B cell (primary cell): Measurements from ENCODE around the gene BNIP5. TPM values are rescaled to one million over a fixed set of nuclear protein-coding genes. Genes with fewer than 3 reads are reported as not detected.

Source experiments
- ATAC-seq: fragments of 200-7000 bp; cut with Tn5 transposase; one replicate; pipeline ENCODE4 v1.10.0; 2021; ENCODE audit warnings: low read depth, mild to moderate bottlenecking, moderate number of reproducible peaks, moderate library complexity
- CTCF ChIA-PET: fragments of 350-600 bp; sonication (Branson Sonifier 250); formaldehyde crosslinking; loops from one replicate; lab custom pipeline; 2021; ENCODE audit warnings: antibody characterized with exemption, inconsistent platforms; lab: Charles Lee
- POLR2A ChIA-PET: fragments of 350-600 bp; sonication (Branson Sonifier 250); formaldehyde crosslinking; loops from one replicate; lab custom pipeline; 2021; ENCODE audit warnings: antibody characterized with exemption; lab: Charles Lee
- DNase-seq: peaks from one replicate; pipeline ENCODE4 v3.0.0; 2013
- H2AFZ ChIP-seq: 2 replicates; pipeline ENCODE4 v1.6.1; 2012; ENCODE audit warnings: mild to moderate bottlenecking, low read depth, low read length; ENCODE audit not compliant: insufficient read depth, poor library complexity, severe bottlenecking
- H3K27ac ChIP-seq, 2 donors: 1 replicate in 1 of 2; 2 replicates in 1 of 2; pipeline ENCODE4 v1.5.1; 2012 to 2013; ENCODE audit warnings: low read length in 2 of 2, mild to moderate bottlenecking in 2 of 2, moderate library complexity in 1 of 2
- H3K27me3 ChIP-seq, 4 experiments: fragments of 200-600 bp in 1 of 4; sonication (generic) in 1 of 4; replicated peaks in 1 of 4; 1 replicate in 2 of 4; 2 replicates in 2 of 4; pipeline versions ENCODE4 v1.6.1 to v1.7.0; 2013 to 2016; ENCODE audit warnings: low read length in 3 of 4, mild to moderate bottlenecking in 2 of 4, mixed read lengths in 1 of 4, moderate library complexity in 1 of 4; ENCODE audit not compliant: insufficient read depth in 4 of 4, control insufficient read depth in 3 of 4; ENCODE audit errors: control extremely low read depth in 1 of 4
- H3K36me3 ChIP-seq, 2 experiments: replicated peaks in 1 of 2; 1 replicate in 1 of 2; 2 replicates in 1 of 2; pipeline versions ENCODE4 v1.6.1 to v1.7.1; 2013; ENCODE audit warnings: low read length in 1 of 2; ENCODE audit not compliant: insufficient read depth in 2 of 2, control insufficient read depth in 1 of 2; ENCODE audit errors: control extremely low read depth in 1 of 2, extremely low read depth in 1 of 2
- H3K4me1 ChIP-seq, 2 donors: fragments of 200-600 bp in 1 of 2; sonication (generic) in 1 of 2; 1 replicate in 1 of 2; 2 replicates in 1 of 2; pipeline versions ENCODE4 v1.5.1 to v1.6.1; 2013 to 2017; ENCODE audit warnings: low read length in 2 of 2; ENCODE audit not compliant: control insufficient read depth in 2 of 2, insufficient read depth in 2 of 2
- H3K4me2 ChIP-seq: replicated peaks from 2 replicates; pipeline ENCODE3; 2012; ENCODE audit warnings: mild to moderate bottlenecking, low read depth, low read length; ENCODE audit not compliant: poor library complexity, severe bottlenecking
- H3K4me3 ChIP-seq, 5 experiments: fragments of 200-600 bp in 1 of 5; sonication (generic) in 1 of 5; 1 replicate in 3 of 5; 2 replicates in 2 of 5; pipeline versions ENCODE4 v1.5.1 to v1.7.0; 2011 to 2016; ENCODE audit warnings: low read length in 4 of 5, mild to moderate bottlenecking in 4 of 5, low read depth in 2 of 5, control low read depth in 1 of 5, moderate library complexity in 1 of 5; ENCODE audit not compliant: insufficient read depth in 1 of 5; ENCODE audit errors: control extremely low read depth in 1 of 5, extremely low read depth in 1 of 5
- H3K79me2 ChIP-seq: fragments of 200-600 bp; sonication (generic); one replicate; pipeline ENCODE4 v1.6.0; 2016; ENCODE audit warnings: low read length; ENCODE audit not compliant: control insufficient read depth, insufficient read depth
- H3K9ac ChIP-seq: fragments of 200-600 bp; sonication (generic); 2 replicates; pipeline ENCODE4 v1.6.1; 2017; ENCODE audit warnings: mild to moderate bottlenecking, low read length, moderate library complexity
- H3K9me3 ChIP-seq, 3 donors: one replicate each; pipeline versions ENCODE4 v1.6.1 to v1.7.1; 2013; ENCODE audit warnings: low read length in 2 of 3; ENCODE audit not compliant: control insufficient read depth in 2 of 3, insufficient read depth in 1 of 3; ENCODE audit errors: control extremely low read depth in 1 of 3
- H4K20me1 ChIP-seq: 2 replicates; pipeline ENCODE4 v1.6.0; 2012; ENCODE audit warnings: mild to moderate bottlenecking, low read length; ENCODE audit not compliant: insufficient read depth, control insufficient read depth, poor library complexity, severe bottlenecking
- H3K27ac Mint-ChIP-seq: one replicate; pipeline ENCODE4 v1.8.0; 2021; ENCODE audit warnings: mixed read lengths
- H3K27me3 Mint-ChIP-seq: one replicate; pipeline ENCODE4 v1.8.0; 2021; ENCODE audit warnings: mixed read lengths
- H3K4me1 Mint-ChIP-seq: one replicate; pipeline ENCODE4 v1.8.0; 2021; ENCODE audit warnings: mixed read lengths
- H3K4me3 Mint-ChIP-seq: one replicate; pipeline ENCODE4 v1.8.0; 2021; ENCODE audit warnings: mixed read lengths
- H3K9me3 Mint-ChIP-seq: one replicate; pipeline ENCODE4 v1.8.0; 2022; ENCODE audit warnings: mixed read lengths; ENCODE audit not compliant: insufficient read depth
- CTCF ChIP-seq: fragments of 200-600 bp; IDR thresholded peaks from one replicate; pipeline ENCODE4 v1.8.0; 2022; ENCODE audit warnings: antibody characterized with exemption, mild to moderate bottlenecking
- EZH2 ChIP-seq: IDR thresholded peaks from 2 replicates; pipeline ENCODE4 v1.6.1; 2012; ENCODE audit warnings: borderline replicate concordance, low read depth, mild to moderate bottlenecking, moderate library complexity, low read length; ENCODE audit not compliant: insufficient read depth, poor library complexity, severe bottlenecking
- WGBS: methylation state at CpG from one replicate; pipeline ENCODE4 v1.1.5; 2013; ENCODE audit warnings: missing lambda C conversion rate; ENCODE audit not compliant: insufficient coverage; 5-methylcytosine and 5-hydroxymethylcytosine counted together
- intact Hi-C: fragments of 100-400 bp; cut with micrococcal nuclease; formaldehyde crosslinking; loops from one replicate; pipeline ENCODE4 v1.10.0; 2022
- polyA plus RNA-seq: library from polyadenylated mRNA; depleted of rRNA; stranded (reverse); fragments of >200 nt; gene quantifications from 2 replicates; pipeline ENCODE4 v1.2.3, GENCODE V29; 2012
- total RNA-seq, 2 donors: library from RNA; stranded (reverse); fragments of 120-200 nt in 1 of 2; gene quantifications; 1 replicate in 1 of 2; 2 replicates in 1 of 2; pipeline versions ENCODE4 v1.2.3 to v1.2.4, GENCODE V29; 2013 to 2022

BNIP5 gene
- total and polyA plus RNA-seq, 2 donors (not counting 1 experiment from before 2014, with no cell fraction given) = 0.06 to 0.10 TPM

- Mint-ChIP-seq H3K27ac (no peak overlapping the region), H3K4me1 (peaks cover 22% of the 10 kb centered on the region), H3K4me3 (peak overlapping the region; percentile 13), H3K27me3 (no peaks in the 10 kb centered on the region), H3K9me3 (no peaks in the 10 kb centered on the region)
- H3K9me3 ChIP-seq = peaks cover 0 to 4% (median 0%) of the 10 kb centered on the region in 3 donors
- DNase-seq (peak; percentile 47), ATAC-seq (peak; percentile 58)
- H3K79me2 ChIP-seq = no peaks in the 10 kb centered on the region
- 7% methylated on average over 5 of the region's 8 CpGs for WGBS
- H3K4me3 ChIP-seq = no peak overlapping the region
- CTCF ChIA-PET = interaction anchor here (0.7 to 3.5 kb wide), 5 partner anchors 11 to 46 kb away, joined by 3 to 24 read pairs (median 3); no protein-coding TSS in a partner anchor
- POLR2A ChIA-PET = no interaction called here
- no peaks in the 10 kb centered on the region for H3K27me3 ChIP-seq
- no peak overlapping the region for H2AFZ ChIP-seq
- H4K20me1 ChIP-seq = no peaks in the 10 kb centered on the region
- intact Hi-C loops = no loop called here
- peak overlapping the region; percentile 52 for H3K4me2 ChIP-seq
- peak overlapping the region; percentile 40 for H3K9ac ChIP-seq
- TF ChIP-seq EZH2 (no peak), CTCF (no peak)
- no peak overlapping the region for H3K27ac ChIP-seq
- peaks cover 10 to 20% of the 10 kb centered on the region in 2 donors for H3K4me1 ChIP-seq
- no peaks in the 10 kb centered on the region for H3K36me3 ChIP-seq
Observed at GRCh38 chr6:36312854-36313648, 23.6 kb downstream of the BNIP5 start.

GRCh38 chr6:36309900-36310299 lies 26.8 kb downstream of the BNIP5 start:
- H3K4me1 Mint-ChIP-seq = peaks cover 22% of the 10 kb centered on the region
- intact Hi-C loops = no loop called here
- H3K27ac ChIP-seq = no peak overlapping the region
- H3K36me3 ChIP-seq = no peaks in the 10 kb centered on the region
- H3K4me3 Mint-ChIP-seq = no peak overlapping the region
- ATAC-seq (no peak), DNase-seq (no peak)
- no peak overlapping the region for H3K27ac Mint-ChIP-seq
- H3K9me3 ChIP-seq = peaks cover 0 to 4% (median 0%) of the 10 kb centered on the region in 3 donors
- no peaks in the 10 kb centered on the region for H3K79me2 ChIP-seq
- H4K20me1 ChIP-seq = no peaks in the 10 kb centered on the region
- H3K4me1 ChIP-seq = peaks cover 10 to 20% of the 10 kb centered on the region in 2 donors
- no peaks in the 10 kb centered on the region for H3K27me3 ChIP-seq
- H3K9me3 Mint-ChIP-seq = no peaks in the 10 kb centered on the region
- no peak overlapping the region for H3K9ac ChIP-seq
- 100% methylated on average over 2 of the region's 2 CpGs for WGBS
- ChIA-PET CTCF (interaction anchor here (1.1 to 2.2 kb wide), 2 partner anchors 10 to 11 kb away, joined by 3 to 5 read pairs; no protein-coding TSS in a partner anchor), POLR2A (no interaction called here)
- no peak overlapping the region for H3K4me3 ChIP-seq
- H2AFZ ChIP-seq = no peak overlapping the region
- H3K4me2 ChIP-seq = no peak overlapping the region
- no peaks in the 10 kb centered on the region for H3K27me3 Mint-ChIP-seq
- no peak for TF ChIP-seq EZH2
- no peak for TF ChIP-seq CTCF
